Rectal smooth muscle tissue (tissue), 1 donor: ENCODE results near the gene PREX1.

ENCODE experiments used
- H3K27ac ChIP-seq: one replicate; pipeline ENCODE4 v1.7.0; 2013; ENCODE audit warnings: low read depth, low read length, inconsistent platforms
- H3K27me3 ChIP-seq: one replicate; pipeline ENCODE4 v1.7.0; 2013; ENCODE audit warnings: low read length; ENCODE audit not compliant: control insufficient read depth, insufficient read depth
- H3K36me3 ChIP-seq: one replicate; pipeline ENCODE4 v1.7.0; 2013; ENCODE audit warnings: low read length; ENCODE audit not compliant: control insufficient read depth, insufficient read depth
- H3K4me1 ChIP-seq: one replicate; pipeline ENCODE4 v1.7.0; 2013; ENCODE audit warnings: low read length; ENCODE audit not compliant: control insufficient read depth, insufficient read depth
- H3K4me3 ChIP-seq: one replicate; pipeline ENCODE4 v1.7.0; 2013; ENCODE audit warnings: low read length
- H3K9ac ChIP-seq: one replicate; pipeline ENCODE4 v1.7.0; 2013; ENCODE audit warnings: low read length

The PREX1 gene

GRCh38 chr20:48626938-48627736 lies 200.7 kb downstream of the PREX1 start:
- H3K27me3 ChIP-seq = no peaks in the 10 kb centered on the region
- H3K27ac ChIP-seq = no peak overlapping the region
- H3K9ac ChIP-seq = no peak overlapping the region
- no peaks in the 10 kb centered on the region for H3K4me1 ChIP-seq
- no peaks in the 10 kb centered on the region for H3K36me3 ChIP-seq
- H3K4me3 ChIP-seq = no peak overlapping the region

GRCh38 chr20:48626226-48626937 lies 201.4 kb downstream of the PREX1 start:
- Histone ChIP-seq H3K4me3 (no peak overlapping the region), H3K4me1 (no peaks in the 10 kb centered on the region), H3K27me3 (no peaks in the 10 kb centered on the region), H3K9ac (no peak overlapping the region), H3K36me3 (no peaks in the 10 kb centered on the region), H3K27ac (no peak overlapping the region)

- Histone ChIP-seq H3K36me3 (no peaks in the 10 kb centered on the region), H3K27me3 (no peaks in the 10 kb centered on the region), H3K4me1 (peaks cover under 1% of the 10 kb centered on the region), H3K27ac (no peak overlapping the region), H3K4me3 (no peak overlapping the region), H3K9ac (no peak overlapping the region)
Observed at GRCh38 chr20:48625136-48625900, 202.5 kb downstream of the PREX1 start.

- Histone ChIP-seq H3K27ac (no peak overlapping the region), H3K4me1 (peaks cover 7% of the 10 kb centered on the region), H3K4me3 (no peak overlapping the region), H3K36me3 (no peaks in the 10 kb centered on the region), H3K27me3 (no peaks in the 10 kb centered on the region), H3K9ac (no peak overlapping the region)
Observed at GRCh38 chr20:48624315-48625020, 203.3 kb downstream of the PREX1 start.

GRCh38 chr20:48623906-48624265 lies 203.9 kb downstream of the PREX1 start:
- H3K4me3 ChIP-seq = no peak overlapping the region
- H3K36me3 ChIP-seq = no peaks in the 10 kb centered on the region
- H3K4me1 ChIP-seq = peaks cover 7% of the 10 kb centered on the region
- peaks cover 2% of the 10 kb centered on the region for H3K27me3 ChIP-seq
- H3K9ac ChIP-seq = no peak overlapping the region
- H3K27ac ChIP-seq = no peak overlapping the region

GRCh38 chr20:48623176-48623905 lies 204.5 kb downstream of the PREX1 start:
- Histone ChIP-seq H3K4me1 (peaks cover 7% of the 10 kb centered on the region), H3K36me3 (no peaks in the 10 kb centered on the region), H3K27me3 (peaks cover 2% of the 10 kb centered on the region), H3K9ac (no peak overlapping the region), H3K27ac (no peak overlapping the region), H3K4me3 (no peak overlapping the region)

GRCh38 chr20:48622421-48622820 lies 205.4 kb downstream of the PREX1 start:
- Histone ChIP-seq H3K9ac (no peak overlapping the region), H3K27ac (no peak overlapping the region), H3K4me1 (peaks cover 7% of the 10 kb centered on the region), H3K4me3 (no peak overlapping the region), H3K36me3 (no peaks in the 10 kb centered on the region), H3K27me3 (peaks cover 2% of the 10 kb centered on the region)

- peaks cover 2% of the 10 kb centered on the region for H3K27me3 ChIP-seq
- no peak overlapping the region for H3K9ac ChIP-seq
- H3K27ac ChIP-seq = no peak overlapping the region
- H3K4me1 ChIP-seq = peaks cover 7% of the 10 kb centered on the region
- no peak overlapping the region for H3K4me3 ChIP-seq
- no peaks in the 10 kb centered on the region for H3K36me3 ChIP-seq
Observed at GRCh38 chr20:48621376-48622078, 206.3 kb downstream of the PREX1 start.

- peaks cover 7% of the 10 kb centered on the region for H3K4me1 ChIP-seq
- no peak overlapping the region for H3K4me3 ChIP-seq
- H3K9ac ChIP-seq = no peak overlapping the region
- H3K36me3 ChIP-seq = no peaks in the 10 kb centered on the region
- no peak overlapping the region for H3K27ac ChIP-seq
- peaks cover 2% of the 10 kb centered on the region for H3K27me3 ChIP-seq
Observed at GRCh38 chr20:48620507-48621375, 207.1 kb downstream of the PREX1 start.

GRCh38 chr20:48620154-48620506 lies 207.7 kb downstream of the PREX1 start:
- no peak overlapping the region for H3K4me3 ChIP-seq
- H3K4me1 ChIP-seq = peaks cover 7% of the 10 kb centered on the region
- H3K27ac ChIP-seq = no peak overlapping the region
- H3K36me3 ChIP-seq = no peaks in the 10 kb centered on the region
- peaks cover 2% of the 10 kb centered on the region for H3K27me3 ChIP-seq
- no peak overlapping the region for H3K9ac ChIP-seq
